ENCODE measurements around the gene ERFE.

- TF ChIP-seq EZH2phosphoT487 (IDR thresholded peaks at IDR 0.05; ENCODE audit: insufficient read depth, low read depth) = no peak
- TF ChIP-seq EZH2 (IDR thresholded peaks at IDR 0.05; ENCODE audit: insufficient read depth, poor library complexity, severe bottlenecking) = no peak
These were observed 15.5 kb downstream of the ERFE start for GRCh38 chr2:238174291-238174690.
